Ovary (tissue), 3 donors: Measurements from ENCODE around the gene FSTL5.

Source experiments
- EP300 ChIP-seq: sonication (generic); formaldehyde crosslinking; IDR thresholded peaks from one replicate; pipeline ENCODE4 v1.6.1; 2017; ENCODE audit warnings: antibody characterized with exemption
- POLR2A ChIP-seq: fragments of 450-650 bp; IDR thresholded peaks from one replicate; pipeline ENCODE4 v1.6.1; 2017; ENCODE audit warnings: antibody characterized with exemption, mild to moderate bottlenecking, moderate library complexity
- TF ChIP-seq, protein P1 (sequence below), 3 donors: fragments of 450-650 bp in 2 of 3; fragments of 200-600 bp in 1 of 3; IDR thresholded peaks; one replicate each; pipeline versions ENCODE4 v1.5.1 to v1.8.0; 2016 to 2022; ENCODE audit warnings: antibody characterized with exemption in 3 of 3, mild to moderate bottlenecking in 1 of 3
- donor health status: DM: no; HTN: no; CAD: no.

GRCh38 chr4:162101337-162101736 lies 62.5 kb downstream of the FSTL5 start:
- TF ChIP-seq POLR2A (no peak), EP300 (no peak)
- TF ChIP-seq, protein P1, sequence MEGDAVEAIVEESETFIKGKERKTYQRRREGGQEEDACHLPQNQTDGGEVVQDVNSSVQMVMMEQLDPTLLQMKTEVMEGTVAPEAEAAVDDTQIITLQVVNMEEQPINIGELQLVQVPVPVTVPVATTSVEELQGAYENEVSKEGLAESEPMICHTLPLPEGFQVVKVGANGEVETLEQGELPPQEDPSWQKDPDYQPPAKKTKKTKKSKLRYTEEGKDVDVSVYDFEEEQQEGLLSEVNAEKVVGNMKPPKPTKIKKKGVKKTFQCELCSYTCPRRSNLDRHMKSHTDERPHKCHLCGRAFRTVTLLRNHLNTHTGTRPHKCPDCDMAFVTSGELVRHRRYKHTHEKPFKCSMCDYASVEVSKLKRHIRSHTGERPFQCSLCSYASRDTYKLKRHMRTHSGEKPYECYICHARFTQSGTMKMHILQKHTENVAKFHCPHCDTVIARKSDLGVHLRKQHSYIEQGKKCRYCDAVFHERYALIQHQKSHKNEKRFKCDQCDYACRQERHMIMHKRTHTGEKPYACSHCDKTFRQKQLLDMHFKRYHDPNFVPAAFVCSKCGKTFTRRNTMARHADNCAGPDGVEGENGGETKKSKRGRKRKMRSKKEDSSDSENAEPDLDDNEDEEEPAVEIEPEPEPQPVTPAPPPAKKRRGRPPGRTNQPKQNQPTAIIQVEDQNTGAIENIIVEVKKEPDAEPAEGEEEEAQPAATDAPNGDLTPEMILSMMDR (IDR thresholded peaks at IDR 0.05): no peak
